K562 (cell line): ENCODE measurements around the gene ZNF81. TPM values are rescaled to one million over a fixed set of nuclear protein-coding genes. Genes with fewer than 3 reads are reported as not detected.

Experiments
- ATAC-seq: fragments of 200-7000 bp; cut with Tn5 transposase; 3 replicates; pipeline ENCODE4 v1.9.1; 2020; ENCODE audit warnings: moderate library complexity
- BruUV-seq: library from RNA; stranded (reverse); fragments of 400-500 nt; replicated peaks from 2 replicates; lab custom pipeline; 2021; lab: Mats Ljungman, UMichigan
- CTCF ChIA-PET: fragments of 300-600 bp; formaldehyde crosslinking; extraction: SDS; loops from one replicate; lab custom pipeline; 2021; ENCODE audit warnings: low intra/inter-chr PET ratio; lab: Yijun Ruan, JAX
- POLR2A ChIA-PET: fragments of 300-600, 350-650 bp; sonication (Branson Sonifier 250); formaldehyde crosslinking; extraction: SDS; loops from one replicate; lab custom pipeline; 2021; ENCODE audit warnings: antibody characterized with exemption, inconsistent platforms; lab: Yijun Ruan, JAX
- DNase-seq, 4 experiments: peaks; one replicate each; pipeline versions ENCODE4 v3.0.0 to v3.0.0-alpha.2; 2011 to 2018; ENCODE audit warnings: low spot score in 3 of 4, mixed read lengths in 3 of 4; ENCODE audit errors: extremely low read depth in 1 of 4
- FAIRE-seq: peaks from 2 replicates; lab custom pipeline; 2011; peaks lifted over from hg19 to GRCh38; lab: Jason Lieb, UNC
- H2AFZ ChIP-seq: 2 replicates; pipeline ENCODE4 v1.6.0; 2011; ENCODE audit warnings: low read depth, low read length, control low read depth, inconsistent platforms
- H3K27ac ChIP-seq: fragments of 200-600 bp; 3 replicates; pipeline ENCODE4 v1.8.0; 2011; ENCODE audit warnings: low read depth, mild to moderate bottlenecking, control low read depth, inconsistent platforms, low read length, moderate library complexity, mixed read lengths; ENCODE audit errors: extremely low read depth
- H3K27me3 ChIP-seq, 2 experiments: fragments of 300-600 bp in 1 of 2; 2 replicates in 1 of 2; 3 replicates in 1 of 2; pipeline versions ENCODE4 v1.6.0 to v1.8.0; 2011; ENCODE audit warnings: inconsistent platforms in 2 of 2, low read length in 2 of 2, mild to moderate bottlenecking in 1 of 2, mixed read lengths in 1 of 2, moderate library complexity in 1 of 2; ENCODE audit not compliant: control insufficient read depth in 2 of 2, insufficient read depth in 2 of 2
- H3K36me3 ChIP-seq: fragments of 300-600 bp; 3 replicates; pipeline ENCODE4 v1.8.0; 2011; ENCODE audit warnings: mild to moderate bottlenecking, low read length, inconsistent platforms; ENCODE audit not compliant: control insufficient read depth, insufficient read depth
- H3K4me1 ChIP-seq, 2 experiments: fragments of 200-600 bp in 1 of 2; replicated peaks in 1 of 2; 2 replicates in 1 of 2; 3 replicates in 1 of 2; pipeline versions ENCODE4 v1.5.1 to v1.8.0; 2011; ENCODE audit warnings: inconsistent platforms in 2 of 2, low read length in 2 of 2, mild to moderate bottlenecking in 1 of 2, mixed read lengths in 1 of 2, moderate library complexity in 1 of 2; ENCODE audit not compliant: control insufficient read depth in 2 of 2, insufficient read depth in 2 of 2
- H3K4me2 ChIP-seq: 2 replicates; pipeline ENCODE4 v1.6.1; 2011; ENCODE audit warnings: low read length, control low read depth, inconsistent platforms, mixed read lengths; ENCODE audit not compliant: insufficient read depth
- H3K4me3 ChIP-seq: fragments of 200-600 bp; sonication (generic), shearing (Covaris generic); 2 replicates; pipeline ENCODE4 v1.5.1; 2016; ENCODE audit warnings: control low read depth, inconsistent platforms
- H3K79me2 ChIP-seq: fragments of 200-600 bp; 3 replicates; pipeline ENCODE4 v1.8.0; 2011; ENCODE audit warnings: low read length, inconsistent platforms; ENCODE audit not compliant: control insufficient read depth, insufficient read depth
- H3K9ac ChIP-seq, 2 experiments: 2 replicates each; pipeline versions ENCODE4 v1.6.0 to v1.6.1; 2011; ENCODE audit warnings: low read depth in 2 of 2, low read length in 2 of 2, control low read depth in 1 of 2, inconsistent platforms in 1 of 2, mild to moderate bottlenecking in 1 of 2, mixed read lengths in 1 of 2; ENCODE audit not compliant: insufficient read depth in 1 of 2
- H3K9me1 ChIP-seq: one replicate; pipeline ENCODE4 v1.6.0; 2011; ENCODE audit warnings: inconsistent platforms, mild to moderate bottlenecking, low read length, moderate library complexity; ENCODE audit not compliant: control insufficient read depth, insufficient read depth
- H3K9me3 ChIP-seq: replicated peaks from 2 replicates; pipeline ENCODE4 v1.5.1; 2011; ENCODE audit warnings: low read depth, low read length, inconsistent platforms; ENCODE audit not compliant: control insufficient read depth, insufficient read depth
- H4K20me1 ChIP-seq: replicated peaks from 2 replicates; pipeline ENCODE4 v1.6.1; 2011; ENCODE audit warnings: low read length, inconsistent platforms, mixed read lengths; ENCODE audit not compliant: control insufficient read depth, insufficient read depth
- ATF7 ChIP-seq: fragments of 450-650 bp; IDR thresholded peaks from 2 replicates; pipeline ENCODE4 v1.7.1; 2014; ENCODE audit warnings: mild to moderate bottlenecking, moderate library complexity
- CHCHD3 ChIP-seq: fragments of 250-450 bp; sonication (Bioruptor Pico); IDR thresholded peaks from 2 replicates; pipeline ENCODE4 v2.1.2; 2022; ENCODE audit warnings: mild to moderate bottlenecking
- GABPB2 ChIP-seq: fragments of 250-450 bp; sonication (Bioruptor Pico); conservative IDR thresholded peaks from 2 replicates; pipeline ENCODE4 v1.5.1; 2021; ENCODE audit warnings: mild to moderate bottlenecking
- HDAC6 ChIP-seq: IDR thresholded peaks from 2 replicates; pipeline ENCODE4 v1.6.1; 2012; ENCODE audit warnings: low read depth, mild to moderate bottlenecking, control low read depth, inconsistent platforms, low read length, moderate library complexity
- HMG20A ChIP-seq: fragments of 450-650 bp; formaldehyde crosslinking; conservative IDR thresholded peaks from 2 replicates; pipeline ENCODE4 v1.4.0; 2020; ENCODE audit warnings: mild to moderate bottlenecking, mixed read lengths
- KAT7 ChIP-seq: sonication (generic); formaldehyde crosslinking; IDR thresholded peaks from 2 replicates; pipeline ENCODE4 v1.8.0; 2022; ENCODE audit warnings: missing genetic modification reagents, mild to moderate bottlenecking, borderline replicate concordance
- MYNN ChIP-seq, 2 experiments: sonication (generic); formaldehyde crosslinking in 1 of 2; IDR thresholded peaks; 2 replicates each; pipeline versions ENCODE4 v1.5.0 to v1.6.1; 2016 to 2020; ENCODE audit warnings: antibody characterized with exemption in 1 of 2, missing genetic modification reagents in 1 of 2
- NCOA1 ChIP-seq: fragments of 450-650 bp; IDR thresholded peaks from 2 replicates; pipeline ENCODE4 v1.6.1; 2016; ENCODE audit warnings: low read depth
- NELFE ChIP-seq: IDR thresholded peaks from 2 replicates; pipeline ENCODE4 v1.6.1; 2011; ENCODE audit warnings: mild to moderate bottlenecking; ENCODE audit not compliant: insufficient read depth, insufficient read length
- RBBP5 ChIP-seq: fragments of 200-600 bp; sonication (generic); IDR thresholded peaks from 2 replicates; pipeline ENCODE4 v1.6.1; 2012; ENCODE audit warnings: borderline replicate concordance, mild to moderate bottlenecking, low read length, control low read depth, inconsistent platforms; ENCODE audit not compliant: insufficient read depth, poor library complexity, severe bottlenecking
- ZC3H11A ChIP-seq: IDR thresholded peaks from 2 replicates; pipeline ENCODE4 v1.6.1; 2012; ENCODE audit warnings: low read depth, low read length, improper control_type of control experiment
- ZNF239 ChIP-seq: fragments of 250-450 bp; sonication (Bioruptor Pico); IDR thresholded peaks from 2 replicates; pipeline ENCODE4 v1.4.0; 2020; ENCODE audit warnings: mild to moderate bottlenecking
- ZNF764 ChIP-seq: fragments of 250-450 bp; sonication (Bioruptor Pico); IDR thresholded peaks from 2 replicates; pipeline ENCODE4 v1.4.0; 2020; ENCODE audit warnings: low read depth, mild to moderate bottlenecking, moderate library complexity
- WGBS: fragments of 100-300 bp; shearing (Covaris generic); methylation state at CpG from one replicate; pipeline ENCODE4 v1.1.6; 2016; ENCODE audit warnings: low coverage, mixed read lengths; ENCODE audit not compliant: insufficient coverage; ENCODE audit errors: missing lambda C conversion rate; 5-methylcytosine and 5-hydroxymethylcytosine counted together
- in situ Hi-C: fragments of 300-500 bp; cut with MboI; formaldehyde crosslinking; loops from 4 replicates; pipeline ENCODE4 v1.15.0; 2018; ENCODE audit warnings: inconsistent platforms, mixed read lengths
- intact Hi-C: fragments of 100-400 bp; cut with micrococcal nuclease; formaldehyde crosslinking; loops from 2 replicates; pipeline ENCODE4 v1.14.2; 2022
- polyA plus RNA-seq, 8 experiments: library from polyadenylated mRNA; depleted of rRNA in 4 of 8; stranded (reverse) in 5 of 8; unstranded in 3 of 8; fragments of >200 nt; fragmentation: Nextera tagmentation in 2 of 8; fragmentation: Illumina TruSeq in 1 of 8; extraction: Ambion mirVana in 2 of 8; extraction: Trizol in 1 of 8; gene quantifications; 2 replicates each; pipeline versions ENCODE4 v1.2.1 to v1.2.3, GENCODE V29; 2011 to 2014; ENCODE audit warnings: inconsistent platforms in 1 of 8, missing spikeins in 1 of 8
- total RNA-seq, 7 experiments: library from RNA; depleted of rRNA in 6 of 7; stranded (reverse); fragments of >200 nt in 6 of 7; fragmentation: Illumina TruSeq in 2 of 7; extraction: Trizol in 2 of 7; gene quantifications; 2 replicates each; pipeline versions ENCODE4 v1.2.1 to v1.2.3, GENCODE V29; 2011 to 2021; ENCODE audit warnings: low replicate concordance in 1 of 7
- TF ChIP-seq, protein P1 (sequence below): sonication (generic); formaldehyde crosslinking; IDR thresholded peaks from 2 replicates; pipeline ENCODE4 v1.8.0; 2023; ENCODE audit warnings: missing genetic modification reagents, mild to moderate bottlenecking, borderline replicate concordance

ZNF81 gene
- total and polyA plus RNA-seq, 9 of the 15 experiments (the other 6 are each of a cell fraction or from before 2014, with no cell fraction given) = 2.4 to 9.6 (median 4.9) TPM

DNA sequence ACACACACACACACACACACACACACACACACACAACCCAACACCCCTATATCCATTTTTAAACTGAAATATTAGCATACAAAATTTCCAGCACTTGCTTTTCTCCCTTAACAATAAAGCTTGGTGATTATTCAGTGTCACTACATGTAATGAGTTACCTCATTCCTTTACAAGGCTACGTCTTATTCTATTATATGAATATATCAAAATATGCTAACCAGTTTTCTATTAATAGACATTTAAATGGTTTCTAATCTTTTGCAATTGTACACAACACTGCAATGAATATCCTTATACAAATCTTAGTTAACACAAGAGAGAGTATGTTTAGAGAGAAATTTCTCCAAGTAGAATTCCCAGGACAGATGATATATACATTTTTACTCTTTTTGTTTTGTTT is 14.2 kb downstream of the ZNF81 start:
- no TSS peak for BruUV-seq
- Histone ChIP-seq H3K79me2 (no peaks in the 10 kb centered on the region), H3K9me1 (no peaks in the 10 kb centered on the region), H3K36me3 (peaks cover 20% of the 10 kb centered on the region; the same call in 2 of the 3 replicates), H3K27ac (no peak overlapping the region), H3K4me3 (no peak overlapping the region), H3K9ac (no peak overlapping the region), H3K9me3 (no peaks in the 10 kb centered on the region), H3K4me1 (no peaks in the 10 kb centered on the region; a peak in 1 of 5 replicates), H3K4me2 (no peak overlapping the region), H4K20me1 (no peaks in the 10 kb centered on the region), H3K27me3 (no peaks in the 10 kb centered on the region), H2AFZ (no peak overlapping the region)
- intact Hi-C loops = no loop called here
- in situ Hi-C loops = loop anchor here (25.0 kb wide), 1 partner anchor 636 kb away; the partner anchor contains the start of gene FTSJ1
- ChIA-PET POLR2A (no interaction called here), CTCF (no interaction called here)
- WGBS = 100% methylated on average over 1 of the region's 1 CpG
- TF ChIP-seq GABPB2 (CRISPR knock-in tag) = no peak
- TF ChIP-seq MYNN (IDR thresholded peaks at IDR 0.05) = no peak
- TF ChIP-seq MYNN (CRISPR knock-in tag; IDR thresholded peaks at IDR 0.05) = no peak
- no peak for TF ChIP-seq KAT7 (CRISPR knock-in tag)
- no peak for TF ChIP-seq ZNF764 (CRISPR knock-in tag)
- no peak for TF ChIP-seq CHCHD3 (CRISPR knock-in tag)
- no peak for TF ChIP-seq ZC3H11A
- no peak for TF ChIP-seq HDAC6
- TF ChIP-seq HMG20A (CRISPR knock-in tag) = no peak
- TF ChIP-seq ATF7 = no peak
- no peak for TF ChIP-seq NCOA1
- TF ChIP-seq RBBP5 = no peak
- TF ChIP-seq, protein P1, sequence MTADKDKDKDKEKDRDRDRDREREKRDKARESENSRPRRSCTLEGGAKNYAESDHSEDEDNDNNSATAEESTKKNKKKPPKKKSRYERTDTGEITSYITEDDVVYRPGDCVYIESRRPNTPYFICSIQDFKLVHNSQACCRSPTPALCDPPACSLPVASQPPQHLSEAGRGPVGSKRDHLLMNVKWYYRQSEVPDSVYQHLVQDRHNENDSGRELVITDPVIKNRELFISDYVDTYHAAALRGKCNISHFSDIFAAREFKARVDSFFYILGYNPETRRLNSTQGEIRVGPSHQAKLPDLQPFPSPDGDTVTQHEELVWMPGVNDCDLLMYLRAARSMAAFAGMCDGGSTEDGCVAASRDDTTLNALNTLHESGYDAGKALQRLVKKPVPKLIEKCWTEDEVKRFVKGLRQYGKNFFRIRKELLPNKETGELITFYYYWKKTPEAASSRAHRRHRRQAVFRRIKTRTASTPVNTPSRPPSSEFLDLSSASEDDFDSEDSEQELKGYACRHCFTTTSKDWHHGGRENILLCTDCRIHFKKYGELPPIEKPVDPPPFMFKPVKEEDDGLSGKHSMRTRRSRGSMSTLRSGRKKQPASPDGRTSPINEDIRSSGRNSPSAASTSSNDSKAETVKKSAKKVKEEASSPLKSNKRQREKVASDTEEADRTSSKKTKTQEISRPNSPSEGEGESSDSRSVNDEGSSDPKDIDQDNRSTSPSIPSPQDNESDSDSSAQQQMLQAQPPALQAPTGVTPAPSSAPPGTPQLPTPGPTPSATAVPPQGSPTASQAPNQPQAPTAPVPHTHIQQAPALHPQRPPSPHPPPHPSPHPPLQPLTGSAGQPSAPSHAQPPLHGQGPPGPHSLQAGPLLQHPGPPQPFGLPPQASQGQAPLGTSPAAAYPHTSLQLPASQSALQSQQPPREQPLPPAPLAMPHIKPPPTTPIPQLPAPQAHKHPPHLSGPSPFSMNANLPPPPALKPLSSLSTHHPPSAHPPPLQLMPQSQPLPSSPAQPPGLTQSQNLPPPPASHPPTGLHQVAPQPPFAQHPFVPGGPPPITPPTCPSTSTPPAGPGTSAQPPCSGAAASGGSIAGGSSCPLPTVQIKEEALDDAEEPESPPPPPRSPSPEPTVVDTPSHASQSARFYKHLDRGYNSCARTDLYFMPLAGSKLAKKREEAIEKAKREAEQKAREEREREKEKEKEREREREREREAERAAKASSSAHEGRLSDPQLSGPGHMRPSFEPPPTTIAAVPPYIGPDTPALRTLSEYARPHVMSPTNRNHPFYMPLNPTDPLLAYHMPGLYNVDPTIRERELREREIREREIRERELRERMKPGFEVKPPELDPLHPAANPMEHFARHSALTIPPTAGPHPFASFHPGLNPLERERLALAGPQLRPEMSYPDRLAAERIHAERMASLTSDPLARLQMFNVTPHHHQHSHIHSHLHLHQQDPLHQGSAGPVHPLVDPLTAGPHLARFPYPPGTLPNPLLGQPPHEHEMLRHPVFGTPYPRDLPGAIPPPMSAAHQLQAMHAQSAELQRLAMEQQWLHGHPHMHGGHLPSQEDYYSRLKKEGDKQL (CRISPR knock-in tag) = no peak
- TF ChIP-seq ZNF239 (CRISPR knock-in tag) = no peak
- no peak for TF ChIP-seq NELFE
- FAIRE-seq = no peak
- no peak for DNase-seq
- no peak for ATAC-seq
